Measurements from ENCODE around the gene PCDH17.

The PCDH17 gene, protein sequence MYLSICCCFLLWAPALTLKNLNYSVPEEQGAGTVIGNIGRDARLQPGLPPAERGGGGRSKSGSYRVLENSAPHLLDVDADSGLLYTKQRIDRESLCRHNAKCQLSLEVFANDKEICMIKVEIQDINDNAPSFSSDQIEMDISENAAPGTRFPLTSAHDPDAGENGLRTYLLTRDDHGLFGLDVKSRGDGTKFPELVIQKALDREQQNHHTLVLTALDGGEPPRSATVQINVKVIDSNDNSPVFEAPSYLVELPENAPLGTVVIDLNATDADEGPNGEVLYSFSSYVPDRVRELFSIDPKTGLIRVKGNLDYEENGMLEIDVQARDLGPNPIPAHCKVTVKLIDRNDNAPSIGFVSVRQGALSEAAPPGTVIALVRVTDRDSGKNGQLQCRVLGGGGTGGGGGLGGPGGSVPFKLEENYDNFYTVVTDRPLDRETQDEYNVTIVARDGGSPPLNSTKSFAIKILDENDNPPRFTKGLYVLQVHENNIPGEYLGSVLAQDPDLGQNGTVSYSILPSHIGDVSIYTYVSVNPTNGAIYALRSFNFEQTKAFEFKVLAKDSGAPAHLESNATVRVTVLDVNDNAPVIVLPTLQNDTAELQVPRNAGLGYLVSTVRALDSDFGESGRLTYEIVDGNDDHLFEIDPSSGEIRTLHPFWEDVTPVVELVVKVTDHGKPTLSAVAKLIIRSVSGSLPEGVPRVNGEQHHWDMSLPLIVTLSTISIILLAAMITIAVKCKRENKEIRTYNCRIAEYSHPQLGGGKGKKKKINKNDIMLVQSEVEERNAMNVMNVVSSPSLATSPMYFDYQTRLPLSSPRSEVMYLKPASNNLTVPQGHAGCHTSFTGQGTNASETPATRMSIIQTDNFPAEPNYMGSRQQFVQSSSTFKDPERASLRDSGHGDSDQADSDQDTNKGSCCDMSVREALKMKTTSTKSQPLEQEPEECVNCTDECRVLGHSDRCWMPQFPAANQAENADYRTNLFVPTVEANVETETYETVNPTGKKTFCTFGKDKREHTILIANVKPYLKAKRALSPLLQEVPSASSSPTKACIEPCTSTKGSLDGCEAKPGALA (N-terminal part only)

DNA sequence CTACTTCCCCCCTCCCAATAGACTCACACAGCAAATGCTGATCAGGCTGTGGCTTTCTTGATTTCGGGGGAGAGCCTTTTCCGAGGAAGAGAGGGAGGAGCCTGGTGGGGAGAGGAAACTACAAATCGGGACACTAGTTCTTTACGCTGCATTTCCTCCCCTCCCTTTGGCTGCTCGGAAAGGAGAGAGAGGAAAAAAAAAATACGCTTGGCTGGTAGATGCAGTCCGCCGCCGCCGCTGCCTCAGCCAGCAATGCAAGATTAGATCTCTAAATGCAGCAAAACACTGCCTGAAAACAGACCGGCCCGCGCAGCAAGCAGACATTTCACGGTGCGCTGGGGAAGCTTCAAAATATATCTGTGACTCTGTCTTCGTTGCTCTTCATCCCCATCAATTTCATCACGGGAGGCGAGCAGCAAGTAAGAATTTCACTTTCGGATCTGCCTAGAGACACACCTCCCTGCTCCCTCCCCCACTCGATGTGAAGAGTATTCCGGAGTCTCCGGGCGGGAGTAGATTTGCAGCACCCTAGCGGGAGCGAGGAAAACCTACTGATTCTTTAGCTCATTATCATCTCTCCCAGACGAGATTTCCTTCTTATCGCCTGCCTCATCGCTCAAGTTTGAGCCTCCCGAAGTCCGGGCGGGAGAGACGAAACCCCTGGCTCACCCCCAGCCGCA lies at the start of gene PCDH17:
PCDH17 (plus strand) TSS at position 149 of the 680 bp plus-strand sequence. CDS start 803 bp downstream, outside the sequence.
- DNase-seq (ENCODE audit: low read depth in 3 of 3, low spot score in 1 of 3): no peak

DNA sequence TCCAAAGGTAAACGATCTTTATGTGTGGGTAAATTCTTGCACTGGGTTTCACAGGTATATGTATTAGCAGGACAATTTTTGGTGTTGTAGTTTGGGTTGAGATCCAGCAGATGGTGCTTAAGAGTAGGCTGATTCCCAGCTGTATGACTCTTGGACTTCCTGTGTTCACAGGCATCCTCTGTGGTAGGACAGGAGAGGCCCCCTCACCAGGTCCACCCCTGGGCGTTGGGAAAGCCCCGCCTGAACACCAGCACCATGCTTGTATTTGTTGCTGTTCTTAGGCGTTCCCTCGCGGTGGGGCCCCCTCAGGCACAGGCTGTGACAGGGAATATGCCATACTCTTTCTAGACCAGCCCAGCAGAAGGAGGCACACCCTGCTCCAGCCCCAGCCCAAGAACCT lies 49.5 kb upstream of the PCDH17 start:
- DNase-seq (ENCODE audit: low read depth in 3 of 3, low spot score in 1 of 3): no peak

DNA sequence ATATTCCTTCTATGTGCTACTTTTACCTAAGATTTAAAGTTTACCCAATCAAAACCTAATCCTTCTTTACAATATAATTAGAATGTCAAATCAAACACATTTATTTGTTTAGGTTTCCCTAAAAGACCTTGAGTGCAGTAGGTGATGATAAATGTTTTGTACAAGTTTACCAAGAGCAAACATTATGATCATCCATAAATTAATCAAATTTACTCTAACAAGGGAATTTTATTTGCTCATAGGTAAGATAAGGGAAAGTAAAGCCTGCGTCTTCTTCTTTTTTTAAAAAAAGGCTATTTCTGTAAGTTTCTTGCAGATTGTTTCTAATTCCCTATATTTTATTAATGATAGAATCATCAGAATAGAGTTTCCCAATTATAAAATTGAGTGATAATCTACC lies 48.0 kb upstream of the PCDH17 start:
- no peak for DNase-seq (ENCODE audit: low read depth in 3 of 3, low spot score in 1 of 3)

DNA sequence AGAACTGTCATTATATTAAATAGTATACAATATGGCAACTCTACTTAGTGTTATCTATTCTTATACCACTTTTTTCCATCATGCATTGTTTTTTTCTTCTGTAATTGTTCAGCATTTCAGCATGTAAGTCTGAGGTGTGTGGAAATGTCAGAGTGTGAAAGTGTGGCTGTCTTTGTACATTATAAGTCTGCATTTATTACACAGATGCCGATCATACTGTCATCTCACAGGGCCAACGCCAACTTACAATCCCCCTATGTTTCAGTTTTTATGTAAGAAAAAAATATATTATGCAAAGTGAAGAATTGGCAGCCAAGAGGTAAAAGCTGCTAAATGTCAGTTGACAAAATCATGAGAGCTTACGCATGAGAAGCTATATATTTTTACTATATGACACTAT lies 42.9 kb upstream of the PCDH17 start:
- DNase-seq (ENCODE audit: low read depth in 3 of 3, low spot score in 1 of 3): no peak

DNA sequence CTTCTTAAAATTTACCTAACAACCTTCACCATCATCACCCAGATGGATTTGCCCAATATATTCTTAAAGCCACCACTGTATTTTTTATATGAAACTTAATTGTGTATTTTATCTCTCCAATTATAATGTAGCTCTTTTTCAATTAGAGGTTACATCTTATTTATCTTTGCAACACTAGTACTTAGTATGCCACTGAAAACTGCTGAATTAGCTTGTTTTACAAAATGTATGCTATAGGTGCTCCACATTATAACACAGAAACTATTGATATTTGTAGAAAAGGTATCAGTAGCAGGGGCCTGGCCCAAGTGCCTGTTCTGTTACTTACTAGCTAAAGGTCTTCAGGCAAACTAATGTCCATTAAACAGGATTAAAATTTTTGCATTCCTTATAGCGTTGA lies 35.8 kb upstream of the PCDH17 start:
- DNase-seq (ENCODE audit: low read depth in 3 of 3, low spot score in 1 of 3): no peak

DNA sequence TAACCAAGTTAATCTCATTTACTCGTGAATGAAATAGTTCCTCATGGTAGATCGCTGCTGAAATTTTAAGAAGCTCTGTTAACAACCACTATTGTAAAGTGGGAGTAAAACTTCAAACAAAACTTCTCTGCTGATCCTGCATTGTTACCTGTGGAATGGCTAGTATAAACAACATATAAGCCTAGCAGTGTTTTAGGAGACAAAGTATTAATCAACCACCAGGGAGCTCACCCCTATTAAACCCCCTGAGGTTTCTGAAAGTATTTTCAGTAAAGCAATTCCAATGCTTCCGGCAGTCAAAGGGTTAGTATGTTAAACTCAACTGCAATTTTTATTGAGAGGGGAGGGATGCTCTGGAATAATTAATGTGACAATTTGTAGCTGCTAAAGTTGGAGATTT lies 30.0 kb upstream of the PCDH17 start:
- no peak for DNase-seq (ENCODE audit: low read depth in 3 of 3, low spot score in 1 of 3)

DNA sequence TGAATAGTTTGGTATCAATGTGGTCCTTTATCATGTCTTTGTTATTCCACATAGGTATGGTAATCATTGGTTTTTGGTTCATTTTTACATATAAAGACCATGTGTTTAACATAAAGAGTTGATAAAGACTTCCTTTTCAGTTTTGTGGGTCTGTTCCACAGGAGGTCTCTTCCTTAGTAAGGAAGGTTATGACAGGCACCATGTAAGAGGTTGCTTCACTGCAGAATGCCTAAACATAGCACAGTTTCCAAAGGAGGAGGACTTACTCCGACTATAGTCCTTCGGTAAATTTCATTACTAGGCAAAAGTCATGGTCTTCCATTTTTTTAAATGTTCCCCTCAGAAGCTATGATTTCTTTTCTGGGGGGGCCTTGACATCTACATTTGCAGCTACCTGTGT lies 27.1 kb upstream of the PCDH17 start:
- DNase-seq (ENCODE audit: low read depth in 3 of 3, low spot score in 1 of 3): no peak

DNA sequence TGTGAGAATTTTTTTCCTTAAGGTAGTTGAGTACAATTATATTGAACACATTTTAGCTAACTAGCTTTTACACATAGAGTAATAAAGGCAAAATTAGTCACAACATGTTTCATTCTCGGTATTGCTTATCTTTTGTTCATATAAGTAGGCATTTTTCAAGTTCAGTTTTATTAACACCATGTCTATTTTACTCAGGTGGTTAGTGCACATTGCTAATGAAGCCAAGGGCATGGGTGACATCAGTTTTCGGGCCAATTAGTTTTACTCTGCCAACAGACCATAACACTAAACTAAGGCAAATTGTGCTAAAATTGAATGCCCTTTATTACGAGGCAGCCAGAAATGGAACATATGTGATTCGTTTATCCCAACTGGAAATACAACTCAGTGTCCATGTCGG lies 19.6 kb upstream of the PCDH17 start:
- no peak for DNase-seq (ENCODE audit: low read depth in 3 of 3, low spot score in 1 of 3)

DNA sequence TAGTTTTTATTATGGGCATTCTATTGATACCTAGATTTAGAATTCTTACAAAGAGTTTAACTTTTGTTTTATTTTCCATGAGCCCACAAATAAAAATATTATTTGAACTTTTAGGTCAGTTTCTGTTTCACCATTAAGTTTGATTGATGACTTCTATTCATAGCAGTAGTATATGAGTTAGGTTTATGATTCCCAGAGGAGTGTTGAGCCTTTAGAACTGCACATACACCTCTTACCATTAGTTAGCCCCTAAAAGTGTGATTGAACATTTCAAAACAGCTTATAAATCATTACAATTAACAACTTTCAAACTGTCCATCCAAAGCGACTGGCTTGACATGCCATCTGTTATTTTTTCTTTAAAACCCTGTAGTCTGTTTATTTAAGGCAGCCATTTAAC lies 19.0 kb upstream of the PCDH17 start:
- no peak for DNase-seq (ENCODE audit: low read depth in 3 of 3, low spot score in 1 of 3)

DNA sequence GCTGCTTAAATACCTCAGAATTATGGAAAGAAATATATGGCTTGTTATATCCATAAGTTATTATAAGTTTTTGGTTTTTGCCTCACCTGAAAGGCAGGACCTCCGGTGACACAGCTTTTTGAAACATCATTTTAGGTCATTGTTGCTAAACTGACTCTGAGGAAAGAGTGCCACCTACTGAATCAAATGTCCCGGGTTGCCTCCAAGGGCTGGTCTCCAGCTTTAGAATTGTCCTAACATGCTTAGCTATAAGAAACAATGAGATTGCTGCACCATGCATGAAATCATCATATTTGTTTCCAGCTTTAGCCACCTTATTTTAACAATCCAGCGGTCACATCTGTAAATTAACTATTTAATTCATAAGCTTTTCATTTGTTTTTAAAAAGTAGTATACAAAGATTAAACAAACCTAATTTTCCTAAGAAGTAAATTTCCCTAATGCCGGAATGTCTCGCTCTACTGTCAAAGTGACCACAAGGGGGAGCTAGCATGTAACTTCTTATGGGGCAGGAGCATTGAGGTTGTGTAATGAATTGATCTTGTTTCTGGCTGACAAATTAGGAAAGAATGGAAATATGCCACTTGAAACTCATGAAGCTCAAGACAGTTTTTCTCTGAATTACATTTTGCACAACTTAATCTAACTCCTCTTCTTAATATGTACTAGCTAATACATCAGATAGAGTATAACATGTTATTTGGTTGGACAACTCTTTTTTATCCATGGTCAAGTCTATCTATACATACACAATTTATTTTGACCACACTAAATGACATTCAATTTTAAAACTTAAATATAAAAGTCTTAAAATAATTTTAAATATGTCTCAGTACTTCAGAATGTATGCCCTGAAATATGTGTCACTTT lies 6.7 kb upstream of the PCDH17 start:
- no peak for DNase-seq (ENCODE audit: low read depth in 3 of 3, low spot score in 1 of 3)

DNA sequence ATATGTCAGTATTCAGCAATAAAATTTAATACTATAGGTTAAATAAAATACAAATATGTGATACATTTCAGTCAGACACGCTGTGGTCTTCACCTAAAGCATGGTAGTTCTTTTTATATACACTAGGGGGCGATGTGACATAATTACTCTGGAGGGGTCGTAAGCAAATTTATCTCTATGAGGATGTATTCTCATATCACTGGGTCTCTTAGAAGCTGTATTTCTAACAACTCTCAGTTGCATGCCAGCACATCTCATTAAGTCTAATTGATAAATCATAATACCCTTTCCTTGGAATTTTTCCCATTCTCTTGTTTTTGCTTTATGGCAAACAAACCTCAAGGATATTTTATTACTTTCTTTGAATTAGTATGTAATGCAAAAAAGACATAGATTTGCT lies 3.9 kb upstream of the PCDH17 start:
- no peak for DNase-seq (ENCODE audit: low read depth in 3 of 3, low spot score in 1 of 3)

DNA sequence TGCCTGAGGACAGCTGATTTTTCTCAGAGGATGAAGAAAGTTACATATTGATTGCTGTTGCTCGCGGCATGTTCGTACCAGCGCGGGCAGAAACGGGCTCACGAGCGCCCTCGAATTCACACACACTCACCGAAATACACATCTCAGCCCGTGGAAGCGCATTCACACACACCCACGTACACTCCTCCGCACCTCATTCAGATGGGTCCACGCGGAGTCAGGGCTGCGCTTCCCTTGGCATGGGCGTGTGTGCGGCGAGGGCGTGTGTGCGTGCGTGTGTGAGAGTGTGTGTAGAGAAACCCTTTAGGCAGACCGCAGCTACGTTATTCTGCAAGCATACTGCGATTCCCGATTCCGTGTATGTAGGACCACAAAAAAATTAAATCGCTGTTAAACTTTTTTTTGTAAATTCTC lies 2.1 kb upstream of the PCDH17 start:
- DNase-seq (ENCODE audit: low read depth in 3 of 3, low spot score in 1 of 3): no peak

DNA sequence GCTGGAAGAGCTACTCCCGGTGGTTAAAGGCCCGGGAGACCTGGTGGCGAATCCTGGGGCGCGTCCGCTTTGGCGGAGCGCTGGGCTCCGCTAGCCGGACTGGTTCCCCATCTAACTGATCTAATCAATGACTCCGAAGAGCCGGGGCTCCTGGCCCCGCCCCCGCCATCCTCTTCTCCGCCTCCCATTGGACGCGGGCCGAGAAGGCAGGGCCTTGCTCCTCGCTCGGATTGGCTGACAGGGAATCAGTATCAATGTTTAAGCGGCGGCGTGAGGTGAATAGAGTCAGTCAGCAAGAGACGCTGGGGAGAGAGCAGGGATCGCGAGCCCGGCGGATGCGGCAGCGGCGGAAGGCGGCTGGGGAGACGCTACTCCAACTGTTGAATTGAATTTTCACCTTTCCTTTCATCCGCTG lies 1.7 kb upstream of the PCDH17 start:
- no peak for DNase-seq (ENCODE audit: low read depth in 3 of 3, low spot score in 1 of 3)

DNA sequence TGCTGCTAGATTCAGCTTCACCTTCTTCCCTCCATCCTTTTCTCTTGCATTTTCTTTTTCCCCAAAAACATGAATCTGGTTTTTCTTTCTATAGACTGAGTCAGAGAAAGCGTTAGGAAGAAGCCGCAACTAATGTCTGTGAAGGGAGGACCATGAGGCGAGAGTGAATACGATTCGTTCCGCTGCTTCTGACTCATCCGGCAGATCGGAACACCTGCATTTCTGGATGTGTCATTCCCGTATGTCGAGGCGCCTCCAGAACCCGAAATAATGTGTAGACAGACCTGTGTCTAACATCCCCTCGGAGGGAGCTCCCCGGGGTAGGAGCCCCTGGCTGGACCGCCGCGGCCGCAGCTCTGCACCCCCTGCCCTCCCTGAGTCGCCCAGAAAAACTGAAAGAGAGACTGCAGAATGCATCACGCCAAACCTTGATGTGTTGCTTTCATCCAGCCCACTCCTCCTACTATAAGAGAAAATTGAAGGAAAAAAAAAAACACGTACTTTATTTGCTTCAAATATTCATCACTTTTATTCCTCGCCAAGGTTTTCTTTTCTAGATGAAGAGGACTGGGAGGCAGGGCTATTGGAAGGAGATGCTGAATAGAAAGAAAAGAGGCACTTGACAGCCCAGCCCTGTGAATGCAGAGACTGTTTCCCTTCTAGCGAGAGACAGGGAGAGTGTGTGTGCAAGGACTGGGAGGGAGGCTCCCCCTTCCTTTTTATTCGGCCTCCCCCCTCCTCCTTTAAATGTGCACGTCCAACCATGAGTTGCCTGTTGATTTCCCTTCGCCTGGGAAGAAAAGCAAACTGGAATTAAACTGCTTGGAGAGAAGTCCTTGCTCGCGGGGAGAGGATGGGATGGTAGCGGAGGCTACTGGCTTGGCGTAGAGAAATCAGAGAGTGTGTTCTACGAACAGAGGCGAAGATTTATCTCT lies 616 bp upstream of the PCDH17 start:
- no peak for DNase-seq (ENCODE audit: low read depth in 3 of 3, low spot score in 1 of 3)

DNA sequence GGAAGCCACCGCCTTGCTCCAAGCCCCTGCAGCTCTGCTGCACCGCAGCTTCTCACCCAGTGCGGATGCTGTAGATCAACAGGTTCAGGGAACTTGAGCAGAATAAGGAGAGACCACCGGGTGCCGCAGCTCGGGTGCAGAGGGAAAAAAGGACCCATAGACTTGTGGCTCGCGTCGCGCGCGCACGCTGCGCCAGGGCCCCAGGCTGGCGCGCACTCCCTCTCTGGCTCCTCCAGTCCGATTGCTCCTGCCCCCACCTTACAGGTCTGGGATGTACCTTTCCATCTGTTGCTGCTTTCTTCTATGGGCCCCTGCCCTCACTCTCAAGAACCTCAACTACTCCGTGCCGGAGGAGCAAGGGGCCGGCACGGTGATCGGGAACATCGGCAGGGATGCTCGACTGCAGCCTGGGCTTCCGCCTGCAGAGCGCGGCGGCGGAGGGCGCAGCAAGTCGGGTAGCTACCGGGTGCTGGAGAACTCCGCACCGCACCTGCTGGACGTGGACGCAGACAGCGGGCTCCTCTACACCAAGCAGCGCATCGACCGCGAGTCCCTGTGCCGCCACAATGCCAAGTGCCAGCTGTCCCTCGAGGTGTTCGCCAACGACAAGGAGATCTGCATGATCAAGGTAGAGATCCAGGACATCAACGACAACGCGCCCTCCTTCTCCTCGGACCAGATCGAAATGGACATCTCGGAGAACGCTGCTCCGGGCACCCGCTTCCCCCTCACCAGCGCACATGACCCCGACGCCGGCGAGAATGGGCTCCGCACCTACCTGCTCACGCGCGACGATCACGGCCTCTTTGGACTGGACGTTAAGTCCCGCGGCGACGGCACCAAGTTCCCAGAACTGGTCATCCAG lies 964 bp downstream of the PCDH17 start:
- no peak for DNase-seq (ENCODE audit: low read depth in 3 of 3, low spot score in 1 of 3)

DNA sequence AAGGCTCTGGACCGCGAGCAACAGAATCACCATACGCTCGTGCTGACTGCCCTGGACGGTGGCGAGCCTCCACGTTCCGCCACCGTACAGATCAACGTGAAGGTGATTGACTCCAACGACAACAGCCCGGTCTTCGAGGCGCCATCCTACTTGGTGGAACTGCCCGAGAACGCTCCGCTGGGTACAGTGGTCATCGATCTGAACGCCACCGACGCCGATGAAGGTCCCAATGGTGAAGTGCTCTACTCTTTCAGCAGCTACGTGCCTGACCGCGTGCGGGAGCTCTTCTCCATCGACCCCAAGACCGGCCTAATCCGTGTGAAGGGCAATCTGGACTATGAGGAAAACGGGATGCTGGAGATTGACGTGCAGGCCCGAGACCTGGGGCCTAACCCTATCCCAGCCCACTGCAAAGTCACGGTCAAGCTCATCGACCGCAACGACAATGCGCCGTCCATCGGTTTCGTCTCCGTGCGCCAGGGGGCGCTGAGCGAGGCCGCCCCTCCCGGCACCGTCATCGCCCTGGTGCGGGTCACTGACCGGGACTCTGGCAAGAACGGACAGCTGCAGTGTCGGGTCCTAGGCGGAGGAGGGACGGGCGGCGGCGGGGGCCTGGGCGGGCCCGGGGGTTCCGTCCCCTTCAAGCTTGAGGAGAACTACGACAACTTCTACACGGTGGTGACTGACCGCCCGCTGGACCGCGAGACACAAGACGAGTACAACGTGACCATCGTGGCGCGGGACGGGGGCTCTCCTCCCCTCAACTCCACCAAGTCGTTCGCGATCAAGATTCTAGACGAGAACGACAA lies 1.8 kb downstream of the PCDH17 start:
- DNase-seq (ENCODE audit: low read depth in 3 of 3, low spot score in 1 of 3): no peak

Data from stimulated activated CD4-positive, alpha-beta T cell treated with anti-CD3 and anti-CD28 coated beads, TNF-alpha, amount 100 ng/mL, for 1 hour (primary cell).